HepG2 (cell line): ENCODE measurements around the gene CNDP1. TPM values are rescaled to one million over a fixed set of nuclear protein-coding genes. Genes with fewer than 3 reads are reported as not detected.

Experiments used
- ATRX ChIP-seq: sonication (generic); formaldehyde crosslinking; IDR thresholded peaks from 2 replicates; pipeline ENCODE4 v1.4.0; 2020; ENCODE audit warnings: missing genetic modification reagents, borderline replicate concordance
- BHLHE40 ChIP-seq: IDR thresholded peaks from 2 replicates; pipeline ENCODE4 v1.6.1; 2011; ENCODE audit warnings: low read length, improper control_type of control experiment
- GZF1 ChIP-seq: sonication (generic); formaldehyde crosslinking; IDR thresholded peaks from 2 replicates; pipeline ENCODE4 v1.5.1; 2020; ENCODE audit warnings: mild to moderate bottlenecking, missing genetic modification reagents
- MIXL1 ChIP-seq: IDR thresholded peaks from 2 replicates; pipeline ENCODE4 v1.6.1; 2016
- MTF1 ChIP-seq: sonication (generic); formaldehyde crosslinking; IDR thresholded peaks from 2 replicates; pipeline ENCODE4 v1.5.0; 2020; ENCODE audit warnings: missing genetic modification reagents
- NR2C2 ChIP-seq: sonication (generic); formaldehyde crosslinking; IDR thresholded peaks from 2 replicates; pipeline ENCODE4 v1.4.0; 2020; ENCODE audit warnings: missing genetic modification reagents, mild to moderate bottlenecking, moderate library complexity, borderline replicate concordance
- RBM39 ChIP-seq: fragments of 200-400 bp; formaldehyde crosslinking; IDR thresholded peaks from one replicate; pipeline ENCODE4 v1.6.1; 2018; ENCODE audit warnings: antibody characterized with exemption, mild to moderate bottlenecking, low read depth, low read length; ENCODE audit not compliant: poor library complexity, severe bottlenecking
- SPEN ChIP-seq: sonication (generic); formaldehyde crosslinking; IDR thresholded peaks from 2 replicates; pipeline ENCODE4 v1.5.1; 2020; ENCODE audit warnings: low read depth, mild to moderate bottlenecking, missing genetic modification reagents
- ZNF510 ChIP-seq: sonication (generic); formaldehyde crosslinking; IDR thresholded peaks from 2 replicates; pipeline ENCODE4 v1.4.0; 2020; ENCODE audit warnings: low read depth, mild to moderate bottlenecking, missing genetic modification reagents
- ZNF512B ChIP-seq: sonication (generic); formaldehyde crosslinking; IDR thresholded peaks from 2 replicates; pipeline ENCODE4 v1.5.1; 2020; ENCODE audit warnings: missing genetic modification reagents, mild to moderate bottlenecking, borderline replicate concordance
- ZNF703 ChIP-seq: sonication (generic); formaldehyde crosslinking; IDR thresholded peaks from 2 replicates; pipeline ENCODE4 v1.5.1; 2020; ENCODE audit warnings: missing genetic modification reagents, mild to moderate bottlenecking, moderate library complexity, borderline replicate concordance
- ZNF709 ChIP-seq: sonication (generic); formaldehyde crosslinking; IDR thresholded peaks from 2 replicates; pipeline ENCODE4 v1.5.0; 2020; ENCODE audit warnings: mild to moderate bottlenecking, missing genetic modification reagents
- polyA plus RNA-seq, 8 experiments: library from polyadenylated mRNA; depleted of rRNA in 3 of 8; stranded (reverse) in 7 of 8; unstranded in 1 of 8; fragments of >200 nt; fragmentation: Illumina TruSeq in 4 of 8; extraction: Trizol in 4 of 8; gene quantifications; 2 replicates each; pipeline versions ENCODE4 v1.2.1 to v1.2.3, GENCODE V29; 2011 to 2016; ENCODE audit warnings: low read depth in 4 of 8, missing spikeins in 1 of 8, mixed read lengths in 1 of 8; ENCODE audit not compliant: insufficient read depth in 1 of 8
- total RNA-seq, 5 experiments: library from RNA; depleted of rRNA; stranded (reverse); fragments of >200 nt; fragmentation: Illumina TruSeq; extraction: Trizol; gene quantifications; 2 replicates each; pipeline ENCODE4 v1.2.3, GENCODE V29; 2016; ENCODE audit warnings: low read depth in 1 of 5
- TF ChIP-seq, protein P1 (sequence below), 2 experiments: fragments of 450-650 bp in 1 of 2; sonication (generic) in 1 of 2; formaldehyde crosslinking in 1 of 2; IDR thresholded peaks; 2 replicates each; pipeline versions ENCODE4 v1.6.1 to v1.8.0; 2016 to 2022; ENCODE audit warnings: antibody characterized with exemption in 1 of 2, mild to moderate bottlenecking in 1 of 2, missing genetic modification reagents in 1 of 2

Gene CNDP1
- total and polyA plus RNA-seq, 2 of the 13 experiments (the other 11 are each of a cell fraction or from before 2014, with no cell fraction given), result 0.01 TPM; not detected in 1

DNA sequence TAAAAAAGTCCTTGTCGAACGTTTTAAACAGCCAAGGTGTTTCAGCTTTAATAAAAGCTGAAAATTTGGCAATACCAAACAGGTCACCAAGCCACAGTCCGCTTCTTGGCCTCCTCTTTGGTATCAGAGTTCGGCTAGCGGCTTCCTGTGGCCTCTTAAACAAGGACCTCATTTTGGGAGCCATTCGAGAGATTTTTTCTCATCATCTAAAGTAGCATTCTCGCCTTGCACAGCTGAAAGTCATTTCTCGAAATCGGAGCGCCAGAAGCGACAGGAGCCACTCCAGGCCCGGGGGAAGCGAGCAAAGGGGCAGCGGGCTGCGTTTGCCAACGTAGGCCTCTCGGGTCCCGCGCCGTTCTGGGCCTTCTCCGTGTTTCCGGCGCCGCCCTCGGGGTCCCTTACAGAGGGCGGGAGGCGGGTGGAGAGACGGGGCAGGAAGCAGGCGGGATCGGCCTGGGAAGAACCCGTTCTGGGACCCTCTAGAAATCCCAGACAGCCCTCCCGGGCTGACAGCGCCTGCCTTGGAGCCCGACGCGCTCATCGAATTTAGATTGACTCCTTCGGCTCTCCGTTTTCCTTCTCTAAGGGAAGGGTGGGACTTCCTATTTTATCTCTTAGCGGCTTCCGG lies 62.8 kb downstream of the CNDP1 start (continued):
- TF ChIP-seq, protein P1, sequence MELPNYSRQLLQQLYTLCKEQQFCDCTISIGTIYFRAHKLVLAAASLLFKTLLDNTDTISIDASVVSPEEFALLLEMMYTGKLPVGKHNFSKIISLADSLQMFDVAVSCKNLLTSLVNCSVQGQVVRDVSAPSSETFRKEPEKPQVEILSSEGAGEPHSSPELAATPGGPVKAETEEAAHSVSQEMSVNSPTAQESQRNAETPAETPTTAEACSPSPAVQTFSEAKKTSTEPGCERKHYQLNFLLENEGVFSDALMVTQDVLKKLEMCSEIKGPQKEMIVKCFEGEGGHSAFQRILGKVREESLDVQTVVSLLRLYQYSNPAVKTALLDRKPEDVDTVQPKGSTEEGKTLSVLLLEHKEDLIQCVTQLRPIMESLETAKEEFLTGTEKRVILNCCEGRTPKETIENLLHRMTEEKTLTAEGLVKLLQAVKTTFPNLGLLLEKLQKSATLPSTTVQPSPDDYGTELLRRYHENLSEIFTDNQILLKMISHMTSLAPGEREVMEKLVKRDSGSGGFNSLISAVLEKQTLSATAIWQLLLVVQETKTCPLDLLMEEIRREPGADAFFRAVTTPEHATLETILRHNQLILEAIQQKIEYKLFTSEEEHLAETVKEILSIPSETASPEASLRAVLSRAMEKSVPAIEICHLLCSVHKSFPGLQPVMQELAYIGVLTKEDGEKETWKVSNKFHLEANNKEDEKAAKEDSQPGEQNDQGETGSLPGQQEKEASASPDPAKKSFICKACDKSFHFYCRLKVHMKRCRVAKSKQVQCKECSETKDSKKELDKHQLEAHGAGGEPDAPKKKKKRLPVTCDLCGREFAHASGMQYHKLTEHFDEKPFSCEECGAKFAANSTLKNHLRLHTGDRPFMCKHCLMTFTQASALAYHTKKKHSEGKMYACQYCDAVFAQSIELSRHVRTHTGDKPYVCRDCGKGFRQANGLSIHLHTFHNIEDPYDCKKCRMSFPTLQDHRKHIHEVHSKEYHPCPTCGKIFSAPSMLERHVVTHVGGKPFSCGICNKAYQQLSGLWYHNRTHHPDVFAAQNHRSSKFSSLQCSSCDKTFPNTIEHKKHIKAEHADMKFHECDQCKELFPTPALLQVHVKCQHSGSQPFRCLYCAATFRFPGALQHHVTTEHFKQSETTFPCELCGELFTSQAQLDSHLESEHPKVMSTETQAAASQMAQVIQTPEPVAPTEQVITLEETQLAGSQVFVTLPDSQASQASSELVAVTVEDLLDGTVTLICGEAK (IDR thresholded peaks at IDR 0.05), result no peak
- TF ChIP-seq, protein P1 (CRISPR knock-in tag; IDR thresholded peaks at IDR 0.05), result peak; percentile 76
- TF ChIP-seq GZF1 (0 out of 2 replicates have a peak, but pooled peaks have one; percentile 56), ZNF709 (CRISPR knock-in tag) (peak; percentile 61; the same call in 1 of the 2 replicates), ZNF512B (no peak), MIXL1 (CRISPR knock-in tag) (peak; percentile 17; the same call in 1 of the 2 replicates), ZNF703 (CRISPR knock-in tag) (peak; percentile 64; the same call in 1 of the 2 replicates), ATRX (CRISPR knock-in tag) (no peak), MTF1 (CRISPR knock-in tag) (no peak), RBM39 (peak; percentile 61), BHLHE40 (no peak), SPEN (CRISPR knock-in tag) (peak; percentile 93; the same call in 1 of the 2 replicates), NR2C2 (peak; percentile 43), ZNF510 (CRISPR knock-in tag) (peak; percentile 78; the same call in 1 of the 2 replicates)
